GM12872 (cell line): Measurements from ENCODE around the gene TIGD3.

ENCODE experiments used
- CTCF ChIP-seq: IDR thresholded peaks from 3 replicates; pipeline ENCODE4 v1.5.1; 2011; ENCODE audit warnings: low read depth, mild to moderate bottlenecking, low read length, moderate library complexity; ENCODE audit not compliant: insufficient read depth

The TIGD3 gene

GRCh38 chr11:65362966-65363365, 8.4 kb downstream of the TIGD3 start:
- no peak for TF ChIP-seq CTCF

GRCh38 chr11:65363770-65364169, 9.2 kb downstream of the TIGD3 start:
- no peak for TF ChIP-seq CTCF

- peak; percentile 84 for TF ChIP-seq CTCF
Observed at GRCh38 chr11:65366340-65366773, 11.8 kb downstream of the TIGD3 start.

GRCh38 chr11:65370659-65371049, 16.1 kb downstream of the TIGD3 start:
- no peak for TF ChIP-seq CTCF

- TF ChIP-seq CTCF = no peak
Observed at GRCh38 chr11:65373839-65374580, 19.5 kb downstream of the TIGD3 start.

GRCh38 chr11:65375012-65375411, 20.5 kb downstream of the TIGD3 start:
- no peak for TF ChIP-seq CTCF

GRCh38 chr11:65376138-65376713, 21.7 kb downstream of the TIGD3 start:
- no peak for TF ChIP-seq CTCF
